Mononuclear cell (primary cell): ENCODE results near the gene TRIM45. TPM values are rescaled to one million over a fixed set of nuclear protein-coding genes. Genes with fewer than 3 reads are reported as not detected.
"Not testable (repeated sequence)": the region's sequence is repeated elsewhere in the genome, so short reads cannot be mapped to it uniquely, and the experiment has no call there.

Experiments used
- H3K27me3 ChIP-seq: 2 replicates; pipeline ENCODE4 v1.6.0; 2011; ENCODE audit warnings: low read length, control low read depth; ENCODE audit not compliant: insufficient read depth
- H3K4me1 ChIP-seq: 2 replicates; pipeline ENCODE4 v1.5.1; 2011; ENCODE audit warnings: mild to moderate bottlenecking, low read length, control low read depth; ENCODE audit not compliant: insufficient read depth
- H3K4me3 ChIP-seq: 2 replicates; pipeline ENCODE4 v1.5.1; 2011; ENCODE audit warnings: mild to moderate bottlenecking, low read length, moderate library complexity
- H3K9me3 ChIP-seq: 2 replicates; pipeline ENCODE4 v1.5.1; 2011; ENCODE audit warnings: low read depth, mild to moderate bottlenecking, control low read depth, low read length
- total RNA-seq: library from RNA; depleted of rRNA; stranded (reverse); fragments of >200 nt; gene quantifications from one replicate; pipeline ENCODE4 v1.2.3, GENCODE V29; 2012

Gene TRIM45
- total RNA-seq, 1 donor: 0.21 TPM

GRCh38 chr1:117118137-117118536 is 3.4 kb downstream of the TRIM45 start:
- Histone ChIP-seq H3K4me1 (peaks cover 12% of the 10 kb centered on the region), H3K27me3 (peaks cover 2% of the 10 kb centered on the region), H3K9me3 (no peaks in the 10 kb centered on the region), H3K4me3 (no peak overlapping the region)

- no peak overlapping the region for H3K4me3 ChIP-seq
- no peaks in the 10 kb centered on the region for H3K9me3 ChIP-seq
These were observed 3.9 kb downstream of the TRIM45 start for GRCh38 chr1:117117697-117118096.

GRCh38 chr1:117116784-117117130 is 4.8 kb downstream of the TRIM45 start:
- Histone ChIP-seq H3K27me3 (no peaks in the 10 kb centered on the region), H3K4me1 (peaks cover 5% of the 10 kb centered on the region), H3K9me3 (no peaks in the 10 kb centered on the region), H3K4me3 (no peak overlapping the region)

More at GRCh38 chr1:117117697-117118096, 3.9 kb downstream of the TRIM45 start:
- peaks cover 1% of the 10 kb centered on the region for H3K27me3 ChIP-seq
- peaks cover 12% of the 10 kb centered on the region for H3K4me1 ChIP-seq

- no peak overlapping the region for H3K4me3 ChIP-seq
- H3K4me1 ChIP-seq: peaks cover 5% of the 10 kb centered on the region
- H3K27me3 ChIP-seq: no peaks in the 10 kb centered on the region
- H3K9me3 ChIP-seq: no peaks in the 10 kb centered on the region
These were observed 5.3 kb downstream of the TRIM45 start for GRCh38 chr1:117116090-117116783.

- H3K4me3 ChIP-seq: no peak overlapping the region
These were observed 6.7 kb downstream of the TRIM45 start for GRCh38 chr1:117114877-117115276.

GRCh38 chr1:117113199-117113598 is 8.3 kb downstream of the TRIM45 start:
- no peaks in the 10 kb centered on the region for H3K9me3 ChIP-seq

More at GRCh38 chr1:117114877-117115276, 6.7 kb downstream of the TRIM45 start:
- Histone ChIP-seq H3K9me3 (no peaks in the 10 kb centered on the region), H3K27me3 (no peaks in the 10 kb centered on the region), H3K4me1 (no peaks in the 10 kb centered on the region)

GRCh38 chr1:117112047-117112717 is 9.4 kb downstream of the TRIM45 start:
- no peaks in the 10 kb centered on the region for H3K4me1 ChIP-seq
- H3K4me3 ChIP-seq: no peak overlapping the region
- H3K27me3 ChIP-seq: no peaks in the 10 kb centered on the region
- H3K9me3 ChIP-seq: no peaks in the 10 kb centered on the region

More at GRCh38 chr1:117113199-117113598, 8.3 kb downstream of the TRIM45 start:
- H3K27me3 ChIP-seq: no peaks in the 10 kb centered on the region
- no peaks in the 10 kb centered on the region for H3K4me1 ChIP-seq
- H3K4me3 ChIP-seq: no peak overlapping the region

- Histone ChIP-seq H3K4me1 (no peaks in the 10 kb centered on the region), H3K27me3 (no peaks in the 10 kb centered on the region), H3K9me3 (no peaks in the 10 kb centered on the region), H3K4me3 (no peak overlapping the region)
These were observed 10.8 kb downstream of the TRIM45 start for GRCh38 chr1:117110774-117111173.

GRCh38 chr1:117107364-117107763 is 14.2 kb downstream of the TRIM45 start:
- no peaks in the 10 kb centered on the region for H3K9me3 ChIP-seq
- H3K4me1 ChIP-seq: no peaks in the 10 kb centered on the region
- no peaks in the 10 kb centered on the region for H3K27me3 ChIP-seq
- no peak overlapping the region for H3K4me3 ChIP-seq

- H3K9me3 ChIP-seq: no peaks in the 10 kb centered on the region
- no peak overlapping the region for H3K4me3 ChIP-seq
- H3K4me1 ChIP-seq: no peaks in the 10 kb centered on the region
- H3K27me3 ChIP-seq: no peaks in the 10 kb centered on the region
These were observed 15.1 kb downstream of the TRIM45 start for GRCh38 chr1:117106478-117106877.

GRCh38 chr1:117105722-117106121 is 15.8 kb downstream of the TRIM45 start:
- no peak overlapping the region for H3K4me3 ChIP-seq
- no peaks in the 10 kb centered on the region for H3K9me3 ChIP-seq
- H3K4me1 ChIP-seq: no peaks in the 10 kb centered on the region
- no peaks in the 10 kb centered on the region for H3K27me3 ChIP-seq

- no peaks in the 10 kb centered on the region for H3K27me3 ChIP-seq
- H3K4me1 ChIP-seq: no peaks in the 10 kb centered on the region
- H3K9me3 ChIP-seq: no peaks in the 10 kb centered on the region
- no peak overlapping the region for H3K4me3 ChIP-seq
These were observed 16.6 kb downstream of the TRIM45 start for GRCh38 chr1:117104986-117105385.

- H3K9me3 ChIP-seq, H3K4me1 ChIP-seq, H3K4me3 ChIP-seq: not testable (repeated sequence)
These were observed 19.7 kb downstream of the TRIM45 start for GRCh38 chr1:117101858-117102257.

GRCh38 chr1:117101334-117101733 is 20.2 kb downstream of the TRIM45 start:
- no peaks in the 10 kb centered on the region for H3K9me3 ChIP-seq
- H3K4me1 ChIP-seq: no peaks in the 10 kb centered on the region
- no peaks in the 10 kb centered on the region for H3K27me3 ChIP-seq
- no peak overlapping the region for H3K4me3 ChIP-seq

More at GRCh38 chr1:117101858-117102257, 19.7 kb downstream of the TRIM45 start:
- H3K27me3 ChIP-seq: not testable (repeated sequence)

- Histone ChIP-seq H3K9me3 (no peaks in the 10 kb centered on the region), H3K27me3 (no peaks in the 10 kb centered on the region), H3K4me1 (no peaks in the 10 kb centered on the region)
These were observed 23.2 kb downstream of the TRIM45 start for GRCh38 chr1:117098287-117098890.

More at GRCh38 chr1:117098287-117098890, 23.2 kb downstream of the TRIM45 start:
- no peak overlapping the region for H3K4me3 ChIP-seq
